AG04450 (cell line): ENCODE measurements around the gene PAX8. TPM values are rescaled to one million over a fixed set of nuclear protein-coding genes. Genes with fewer than 3 reads are reported as not detected.

Source experiments
- CTCF ChIA-PET: fragments of 300-600, 350-600 bp; formaldehyde crosslinking; extraction: SDS; loops from one replicate; lab custom pipeline; 2022; ENCODE audit warnings: antibody characterized with exemption, inconsistent platforms; lab: Charles Lee
- POLR2A ChIA-PET: fragments of 350-600 bp; formaldehyde crosslinking; extraction: SDS; loops from one replicate; lab custom pipeline; 2021; ENCODE audit warnings: antibody characterized with exemption, inconsistent platforms; lab: Yijun Ruan, JAX
- DNase-seq: peaks from one replicate; pipeline ENCODE4 v3.0.0-alpha.2; 2011; ENCODE audit warnings: low read depth, low spot score
- H3K27ac ChIP-seq: one replicate; pipeline ENCODE4 v1.5.1; 2012; ENCODE audit warnings: low read depth, low read length, control low read depth
- H3K27me3 ChIP-seq: one replicate; pipeline ENCODE4 v1.6.0; 2012; ENCODE audit warnings: low read length; ENCODE audit not compliant: control insufficient read depth, insufficient read depth
- H3K4me3 ChIP-seq: 2 replicates; pipeline ENCODE4 v1.5.1; 2011; ENCODE audit warnings: mild to moderate bottlenecking, low read depth, low read length, control low read depth
- H3K9me3 ChIP-seq: 2 replicates; pipeline ENCODE4 v1.5.1; 2012; ENCODE audit warnings: low read length; ENCODE audit not compliant: control insufficient read depth, insufficient read depth
- CTCF ChIP-seq: IDR thresholded peaks from 2 replicates; pipeline ENCODE4 v1.5.1; 2011; ENCODE audit warnings: low read depth, low read length, control low read depth, inconsistent platforms
- polyA plus RNA-seq: library from polyadenylated mRNA; depleted of rRNA; stranded (reverse); fragments of >200 nt; gene quantifications from 2 replicates; pipeline ENCODE4 v1.2.3, GENCODE V29; 2011

Gene PAX8
- polyA plus RNA-seq, 1 experiment, result 1.2 TPM

- CTCF ChIA-PET, result no interaction called here
Observed at GRCh38 chr2:113275556-113276215, 3.0 kb downstream of the PAX8 start.

GRCh38 chr2:113274432-113274831 is 4.3 kb downstream of the PAX8 start:
- peaks cover 73% of the 10 kb centered on the region for H3K27me3 ChIP-seq
- POLR2A ChIA-PET, result no interaction called here
- peaks cover 4% of the 10 kb centered on the region; the same call in 1 of the 2 replicates for H3K9me3 ChIP-seq
- no peak for TF ChIP-seq CTCF
- H3K27ac ChIP-seq, result no peak overlapping the region
- CTCF ChIA-PET, result interaction anchor here (0.7 to 1.9 kb wide), 2 partner anchors 70 to 116 kb away, joined by 3 to 10 read pairs; no protein-coding TSS in a partner anchor
- H3K4me3 ChIP-seq, result no peak overlapping the region
- no peak for DNase-seq

More at GRCh38 chr2:113275556-113276215, 3.0 kb downstream of the PAX8 start:
- Histone ChIP-seq H3K4me3 (no peak overlapping the region), H3K27me3 (peaks cover 66% of the 10 kb centered on the region), H3K27ac (no peak overlapping the region), H3K9me3 (peaks cover 4% of the 10 kb centered on the region; the same call in 1 of the 2 replicates)
- DNase-seq, result no peak
- POLR2A ChIA-PET, result no interaction called here
- no peak for TF ChIP-seq CTCF

- ChIA-PET POLR2A (no interaction called here), CTCF (interaction anchor here (0.7 to 4.0 kb wide), 6 partner anchors 10 to 136 kb away, joined by 4 to 24 read pairs (median 8); no protein-coding TSS in a partner anchor)
- TF ChIP-seq CTCF, result no peak
- H3K4me3 ChIP-seq, result no peak overlapping the region
- H3K27ac ChIP-seq, result no peak overlapping the region
- peaks cover 4% of the 10 kb centered on the region; the same call in 1 of the 2 replicates for H3K9me3 ChIP-seq
- peaks cover 73% of the 10 kb centered on the region for H3K27me3 ChIP-seq
- DNase-seq, result no peak
Observed at GRCh38 chr2:113273981-113274380, 4.7 kb downstream of the PAX8 start.

GRCh38 chr2:113273027-113273551 is 5.6 kb downstream of the PAX8 start:
- H3K9me3 ChIP-seq, result peaks cover 1% of the 10 kb centered on the region; the same call in 1 of the 2 replicates
- H3K27me3 ChIP-seq, result peaks cover 70% of the 10 kb centered on the region
- CTCF ChIA-PET, result interaction anchor here (0.7 to 4.0 kb wide), 6 partner anchors 11 to 135 kb away, joined by 4 to 24 read pairs (median 8); no protein-coding TSS in a partner anchor
- peak; percentile 46; the same call in 1 of the 2 replicates for TF ChIP-seq CTCF
- no peak overlapping the region for H3K4me3 ChIP-seq
- DNase-seq, result peak; percentile 20
- POLR2A ChIA-PET, result no interaction called here
- H3K27ac ChIP-seq, result no peak overlapping the region

- Histone ChIP-seq H3K4me3 (no peak overlapping the region), H3K27me3 (peaks cover 64% of the 10 kb centered on the region), H3K27ac (no peak overlapping the region), H3K9me3 (no peaks in the 10 kb centered on the region; the same call in 1 of the 2 replicates)
- ChIA-PET CTCF (interaction anchor here (1.0 to 4.0 kb wide), 6 partner anchors 23 to 134 kb away, joined by 4 to 24 read pairs (median 8); no protein-coding TSS in a partner anchor), POLR2A (no interaction called here)
- TF ChIP-seq CTCF, result no peak
- DNase-seq, result no peak
Observed at GRCh38 chr2:113272477-113272876, 6.2 kb downstream of the PAX8 start.
